ENCODE data around the gene CPLX3. TPM values are rescaled to one million over a fixed set of nuclear protein-coding genes. Genes with fewer than 3 reads are reported as not detected.

Gene CPLX3
- under 1 TPM in 1 of 2 experiments, not detected in 1; 0.35 TPM for total RNA-seq

GRCh38 chr15:74826364-74826819 is at the start of gene CPLX3:
Gene CPLX3, plus strand, starts transcription at chr15:74826627. Its CDS starts 77 bp downstream, at chr15:74826704.
- Mint-ChIP-seq H3K4me1 (peaks cover 15% of the 10 kb centered on the region), H3K27me3 (peaks cover 34% of the 10 kb centered on the region), H3K4me3 (no peak within 1 kb of the TSS), H3K36me3 (no peaks in the 10 kb centered on the region), H3K9me3 (ENCODE audit: low read depth) (no peaks in the 10 kb centered on the region), H3K27ac (no peak within 1 kb of the TSS)
- CTCF ChIA-PET: interaction anchor here (1.0 to 3.2 kb wide), 8 partner anchors 10 to 134 kb away, joined by 3 to 11 read pairs (median 6); no protein-coding TSS in a partner anchor
- DNase-seq (peak; percentile 58), ATAC-seq (peak; percentile 62)

GRCh38 chr15:74776821-74777768 is 49.3 kb upstream of the CPLX3 start:
- Mint-ChIP-seq H3K4me3 (peak overlapping the region; percentile 63), H3K27me3 (no peaks in the 10 kb centered on the region), H3K4me1 (peaks cover 61% of the 10 kb centered on the region), H3K36me3 (no peaks in the 10 kb centered on the region), H3K9me3 (ENCODE audit: low read depth) (no peaks in the 10 kb centered on the region), H3K27ac (peak overlapping the region; percentile 92)
- peak; percentile 69 for DNase-seq
- ATAC-seq: peak; percentile 9
- CTCF ChIA-PET: interaction anchor here (0.7 to 25.9 kb wide), 18 partner anchors 3 to 404 kb away, joined by 3 to 1355 read pairs (median 4); partner anchors contain the start of genes CPLX3 and CSK

GRCh38 chr15:74777769-74778598 is 48.4 kb upstream of the CPLX3 start:
- Mint-ChIP-seq H3K9me3 (ENCODE audit: low read depth) (no peaks in the 10 kb centered on the region), H3K36me3 (peaks cover 2% of the 10 kb centered on the region), H3K4me1 (peaks cover 61% of the 10 kb centered on the region), H3K27me3 (no peaks in the 10 kb centered on the region), H3K4me3 (peak overlapping the region; percentile 63), H3K27ac (peak overlapping the region; percentile 92)
- ATAC-seq (no peak), DNase-seq (no peak)
- CTCF ChIA-PET: interaction anchor here (0.7 to 25.9 kb wide), 15 partner anchors 2 to 405 kb away, joined by 3 to 1355 read pairs (median 4); partner anchors contain the start of genes CPLX3 and CSK

- DNase-seq (no peak), ATAC-seq (no peak)
- Mint-ChIP-seq H3K36me3 (peaks cover 4% of the 10 kb centered on the region), H3K27me3 (no peaks in the 10 kb centered on the region), H3K4me3 (no peak overlapping the region), H3K4me1 (peaks cover 61% of the 10 kb centered on the region), H3K9me3 (ENCODE audit: low read depth) (no peaks in the 10 kb centered on the region), H3K27ac (peak overlapping the region; percentile 92)
- CTCF ChIA-PET: interaction anchor here (1.5 to 25.9 kb wide), 6 partner anchors 1 to 345 kb away, joined by 3 to 1355 read pairs (median 13); partner anchors contain the start of genes CSK and SEMA7A
Measured at GRCh38 chr15:74778599-74778970, 47.8 kb upstream of the CPLX3 start.

- Mint-ChIP-seq H3K27me3 (no peaks in the 10 kb centered on the region), H3K9me3 (ENCODE audit: low read depth) (no peaks in the 10 kb centered on the region), H3K4me1 (peaks cover 63% of the 10 kb centered on the region), H3K27ac (peak overlapping the region; percentile 92), H3K4me3 (no peak overlapping the region), H3K36me3 (peaks cover 10% of the 10 kb centered on the region)
- DNase-seq (no peak), ATAC-seq (no peak)
- CTCF ChIA-PET: interaction anchor here (0.9 to 25.9 kb wide), 7 partner anchors 0 to 346 kb away, joined by 3 to 1355 read pairs (median 15); partner anchors contain the start of genes CSK, SEMA7A and ULK3
Measured at GRCh38 chr15:74779162-74779648, 47.2 kb upstream of the CPLX3 start.

GRCh38 chr15:74780523-74781430 is 45.6 kb upstream of the CPLX3 start:
- H3K36me3 Mint-ChIP-seq: peaks cover 23% of the 10 kb centered on the region
- CTCF ChIA-PET: interaction anchor here (0.6 to 25.9 kb wide), 25 partner anchors 1 to 226 kb away, joined by 3 to 1355 read pairs (median 4); partner anchors contain the start of genes CLK3, CSK and ULK3
- ATAC-seq (peak; percentile 3), DNase-seq (peak; percentile 76)
- H3K9me3 Mint-ChIP-seq (ENCODE audit: low read depth): no peaks in the 10 kb centered on the region
- peak overlapping the region; percentile 92 for H3K27ac Mint-ChIP-seq
- peaks cover 69% of the 10 kb centered on the region for H3K4me1 Mint-ChIP-seq
- H3K27me3 Mint-ChIP-seq: no peaks in the 10 kb centered on the region
- peak overlapping the region; percentile 87 for H3K4me3 Mint-ChIP-seq

- Mint-ChIP-seq H3K27me3 (no peaks in the 10 kb centered on the region), H3K4me1 (peaks cover 64% of the 10 kb centered on the region), H3K27ac (peak within 1 kb of the TSS; percentile 98), H3K4me3 (peak within 1 kb of the TSS; percentile 87), H3K36me3 (peaks cover 23% of the 10 kb centered on the region), H3K9me3 (ENCODE audit: low read depth) (no peaks in the 10 kb centered on the region)
- CTCF ChIA-PET: interaction anchor here (0.6 to 25.9 kb wide), 19 partner anchors 2 to 227 kb away, joined by 3 to 1355 read pairs (median 4); partner anchors contain the start of genes CLK3 and CSK
- DNase-seq (peak; percentile 84), ATAC-seq (peak; percentile 62)
Measured at GRCh38 chr15:74781431-74782258, 44.8 kb upstream of the CPLX3 start, which contains the start of gene CSK. Gene CSK, plus strand, starts transcription at chr15:74782080. Its CDS starts 16,218 bp downstream, at chr15:74798298.

- DNase-seq (peak; percentile 76), ATAC-seq (peak; percentile 20)
- Mint-ChIP-seq H3K27me3 (no peaks in the 10 kb centered on the region), H3K4me3 (peak overlapping the region; percentile 79), H3K9me3 (ENCODE audit: low read depth) (no peaks in the 10 kb centered on the region), H3K4me1 (peaks cover 61% of the 10 kb centered on the region), H3K27ac (peak overlapping the region; percentile 98), H3K36me3 (peaks cover 29% of the 10 kb centered on the region)
- CTCF ChIA-PET: interaction anchor here (0.6 to 25.9 kb wide), 15 partner anchors 3 to 380 kb away, joined by 3 to 1355 read pairs (median 4); partner anchors contain the start of genes CSK and MPI
Measured at GRCh38 chr15:74782259-74783071, 44.0 kb upstream of the CPLX3 start.

- CTCF ChIA-PET: interaction anchor here (0.9 to 25.9 kb wide), 15 partner anchors 4 to 380 kb away, joined by 3 to 1355 read pairs (median 4); partner anchors contain the start of genes CSK, FAM219B, MPI and SCAMP5
- Mint-ChIP-seq H3K4me3 (peak overlapping the region; percentile 79), H3K27ac (peak overlapping the region; percentile 98), H3K36me3 (peaks cover 35% of the 10 kb centered on the region), H3K27me3 (no peaks in the 10 kb centered on the region), H3K9me3 (ENCODE audit: low read depth) (no peaks in the 10 kb centered on the region), H3K4me1 (peaks cover 61% of the 10 kb centered on the region)
- no peak for ATAC-seq
- DNase-seq: peak; percentile 74
Measured at GRCh38 chr15:74783072-74783807, 43.2 kb upstream of the CPLX3 start.

- H3K27ac Mint-ChIP-seq: peak overlapping the region; percentile 98
- no peaks in the 10 kb centered on the region for H3K9me3 Mint-ChIP-seq (ENCODE audit: low read depth)
- DNase-seq: no peak
- ATAC-seq: no peak
- H3K27me3 Mint-ChIP-seq: no peaks in the 10 kb centered on the region
- H3K4me3 Mint-ChIP-seq: peak overlapping the region; percentile 79
- CTCF ChIA-PET: interaction anchor here (0.9 to 25.9 kb wide), 18 partner anchors 4 to 381 kb away, joined by 3 to 1355 read pairs (median 4); partner anchors contain the start of genes CSK, FAM219B and SCAMP5
- peaks cover 60% of the 10 kb centered on the region for H3K4me1 Mint-ChIP-seq
- peaks cover 39% of the 10 kb centered on the region for H3K36me3 Mint-ChIP-seq
Measured at GRCh38 chr15:74783808-74784175, 42.6 kb upstream of the CPLX3 start.

All from activated CD8-positive, alpha-beta memory T cell treated with anti-CD3 and anti-CD28 coated beads, Interleukin-2, amount 10 ng/mL, durations not matched to agents 7 days and 5 days (primary cell).